PFSK-1 (cell line): Measurements from ENCODE around the gene TREML1.

Source experiments
- POLR2AphosphoS5 ChIP-seq: IDR thresholded peaks from 2 replicates; pipeline ENCODE4 v1.6.1; 2012; ENCODE audit warnings: low read depth, mild to moderate bottlenecking, control low read depth, low read length, moderate library complexity
- REST ChIP-seq, 2 experiments: IDR thresholded peaks; 2 replicates each; pipeline versions ENCODE4 v1.6.1 to v1.8.0; 2011 to 2012; ENCODE audit warnings: low read depth in 2 of 2, low read length in 2 of 2, control low read depth in 1 of 2, inconsistent platforms in 1 of 2, mild to moderate bottlenecking in 1 of 2, moderate library complexity in 1 of 2; ENCODE audit not compliant: insufficient read depth in 1 of 2
- TAF1 ChIP-seq: IDR thresholded peaks from 2 replicates; pipeline ENCODE4 v1.6.1; 2012; ENCODE audit warnings: low read length, control low read depth, borderline replicate concordance; ENCODE audit not compliant: insufficient read depth

GRCh38 chr6:41193884-41194283 lies 39.7 kb upstream of the TREML1 start:
- TF ChIP-seq POLR2AphosphoS5 (no peak), TAF1 (no peak), REST (IDR thresholded peaks at IDR 0.05; ENCODE audit: insufficient read depth in 1 of 2, low read depth in 2 of 2, low read length in 2 of 2) (no peak)
